Fibroblast of villous mesenchyme (primary cell): ENCODE data around the gene HOXB3. TPM values are rescaled to one million over a fixed set of nuclear protein-coding genes. Genes with fewer than 3 reads are reported as not detected.

Source experiments
- DNase-seq: peaks from one replicate; pipeline ENCODE4 v3.0.0-alpha.2; 2010; ENCODE audit warnings: low read depth
- H3K4me3 ChIP-seq: 2 replicates; pipeline ENCODE4 v1.5.1; 2011; ENCODE audit warnings: low read depth, mild to moderate bottlenecking, low read length
- total RNA-seq: library from RNA; depleted of rRNA; stranded (reverse); fragments of >200 nt; gene quantifications from 2 replicates; pipeline ENCODE4 v1.2.3, GENCODE V29; 2012
- TF ChIP-seq, protein P1 (sequence below): IDR thresholded peaks from 2 replicates; pipeline ENCODE4 v1.5.1; 2012; ENCODE audit warnings: low read depth, mild to moderate bottlenecking, low read length; ENCODE audit not compliant: insufficient read depth

HOXB3 gene
- total RNA-seq, 1 donor = 4.3 TPM

DNA sequence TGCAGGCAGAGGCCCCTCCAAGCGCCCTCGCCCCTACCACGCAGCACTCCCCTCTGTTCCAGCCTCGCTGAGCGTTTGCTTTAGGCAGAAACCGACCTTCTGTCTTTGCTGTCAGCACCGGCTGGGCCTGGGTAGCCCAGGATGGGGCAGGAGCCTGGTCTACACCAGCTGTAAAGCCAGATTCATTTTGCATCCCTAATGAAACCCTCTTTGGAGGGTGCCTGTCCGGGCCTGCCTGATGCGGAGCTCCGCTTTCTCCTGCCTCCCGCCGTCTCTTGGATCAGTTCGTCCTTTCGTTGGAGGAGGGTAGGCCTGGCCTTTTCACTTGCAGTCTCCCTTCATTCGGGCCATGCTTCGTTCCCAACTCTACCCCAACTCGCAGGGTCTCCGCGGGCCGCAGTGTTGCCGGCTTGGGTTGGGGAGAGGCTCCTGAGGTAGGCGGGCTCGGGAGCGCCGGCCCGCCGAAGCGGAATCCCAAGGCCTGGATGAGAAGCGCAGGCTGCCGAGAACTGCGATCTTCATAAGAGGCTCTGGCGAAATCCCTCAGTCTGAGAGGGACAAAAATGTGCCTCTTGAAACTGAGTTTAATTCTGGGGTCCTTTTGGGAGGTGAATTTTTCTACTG lies 29.9 kb upstream of the HOXB3 start:
- TF ChIP-seq, protein P1, sequence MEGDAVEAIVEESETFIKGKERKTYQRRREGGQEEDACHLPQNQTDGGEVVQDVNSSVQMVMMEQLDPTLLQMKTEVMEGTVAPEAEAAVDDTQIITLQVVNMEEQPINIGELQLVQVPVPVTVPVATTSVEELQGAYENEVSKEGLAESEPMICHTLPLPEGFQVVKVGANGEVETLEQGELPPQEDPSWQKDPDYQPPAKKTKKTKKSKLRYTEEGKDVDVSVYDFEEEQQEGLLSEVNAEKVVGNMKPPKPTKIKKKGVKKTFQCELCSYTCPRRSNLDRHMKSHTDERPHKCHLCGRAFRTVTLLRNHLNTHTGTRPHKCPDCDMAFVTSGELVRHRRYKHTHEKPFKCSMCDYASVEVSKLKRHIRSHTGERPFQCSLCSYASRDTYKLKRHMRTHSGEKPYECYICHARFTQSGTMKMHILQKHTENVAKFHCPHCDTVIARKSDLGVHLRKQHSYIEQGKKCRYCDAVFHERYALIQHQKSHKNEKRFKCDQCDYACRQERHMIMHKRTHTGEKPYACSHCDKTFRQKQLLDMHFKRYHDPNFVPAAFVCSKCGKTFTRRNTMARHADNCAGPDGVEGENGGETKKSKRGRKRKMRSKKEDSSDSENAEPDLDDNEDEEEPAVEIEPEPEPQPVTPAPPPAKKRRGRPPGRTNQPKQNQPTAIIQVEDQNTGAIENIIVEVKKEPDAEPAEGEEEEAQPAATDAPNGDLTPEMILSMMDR = no peak
- DNase-seq = no peak
- no peak overlapping the region for H3K4me3 ChIP-seq

DNA sequence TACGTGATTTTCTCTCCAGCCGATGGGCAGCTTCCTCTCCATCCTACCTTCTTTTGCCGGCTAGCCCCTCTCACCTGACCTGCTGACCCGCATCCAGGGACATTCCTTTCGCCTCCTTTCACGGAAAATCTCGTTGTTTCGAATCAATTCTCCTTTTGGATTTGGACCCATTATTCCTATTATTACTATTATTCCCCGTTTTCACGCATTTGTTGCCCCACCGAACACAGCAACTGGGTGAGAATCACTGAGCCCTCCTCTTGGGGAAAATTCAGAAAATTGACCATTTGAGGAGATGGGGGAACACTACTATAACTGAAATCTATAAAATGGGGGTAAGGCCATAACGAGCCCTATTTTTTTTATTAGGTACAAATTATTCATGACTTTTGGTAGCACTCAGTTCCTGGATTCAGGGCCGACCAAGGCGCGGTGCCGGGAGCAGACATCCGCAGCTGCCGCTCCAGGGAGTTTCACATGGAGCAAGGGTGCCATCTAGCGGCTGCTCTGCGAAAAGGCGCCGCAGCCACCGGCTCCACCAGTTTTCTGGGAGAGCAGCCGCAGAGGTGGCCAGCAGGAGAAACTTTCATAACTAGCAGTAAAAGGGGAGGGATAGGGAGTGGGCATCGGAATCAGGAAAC lies 28.3 kb upstream of the HOXB3 start:
- DNase-seq = peak; percentile 79
- TF ChIP-seq, protein P1 = peak; percentile 94
- no peak overlapping the region for H3K4me3 ChIP-seq

DNA sequence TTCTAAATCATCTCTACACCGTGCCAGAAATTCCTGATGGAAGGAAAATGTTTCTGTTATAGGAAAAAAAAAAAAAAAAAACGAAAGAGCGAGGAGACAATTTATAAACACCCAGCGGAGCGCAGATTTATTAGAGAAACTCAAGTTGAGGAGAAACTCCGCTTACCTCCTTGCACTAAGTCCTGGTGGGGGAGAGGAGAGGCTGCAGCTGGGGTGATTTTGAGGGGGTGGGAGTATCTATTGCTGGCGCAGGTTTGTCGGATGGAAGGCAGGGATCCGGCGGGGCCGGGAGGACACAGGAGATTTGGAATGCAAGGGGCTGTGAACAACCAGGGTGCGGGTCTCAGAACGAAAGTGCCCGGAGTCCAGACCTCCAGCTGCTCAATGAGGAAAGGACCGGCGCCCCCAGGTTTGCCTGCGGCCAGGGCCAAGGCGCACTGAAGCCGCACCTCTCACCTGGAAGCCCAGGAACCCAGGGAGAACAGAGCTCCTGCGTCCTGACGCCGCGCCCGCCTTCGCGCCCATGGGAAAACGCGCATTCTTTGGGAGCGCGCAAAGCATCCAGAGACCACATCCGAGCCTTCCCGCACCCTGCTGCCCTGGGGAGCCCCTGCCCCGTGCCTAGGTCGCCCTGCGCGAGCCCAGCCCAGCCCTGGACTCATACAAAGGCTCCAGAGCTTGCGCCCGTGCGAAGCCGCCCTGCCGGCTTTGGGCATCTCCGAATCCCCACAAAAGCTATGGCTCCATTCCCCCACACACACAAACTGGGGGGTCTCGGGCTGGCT lies 27.6 kb upstream of the HOXB3 start:
- TF ChIP-seq, protein P1 = no peak
- H3K4me3 ChIP-seq = no peak overlapping the region
- no peak for DNase-seq

DNA sequence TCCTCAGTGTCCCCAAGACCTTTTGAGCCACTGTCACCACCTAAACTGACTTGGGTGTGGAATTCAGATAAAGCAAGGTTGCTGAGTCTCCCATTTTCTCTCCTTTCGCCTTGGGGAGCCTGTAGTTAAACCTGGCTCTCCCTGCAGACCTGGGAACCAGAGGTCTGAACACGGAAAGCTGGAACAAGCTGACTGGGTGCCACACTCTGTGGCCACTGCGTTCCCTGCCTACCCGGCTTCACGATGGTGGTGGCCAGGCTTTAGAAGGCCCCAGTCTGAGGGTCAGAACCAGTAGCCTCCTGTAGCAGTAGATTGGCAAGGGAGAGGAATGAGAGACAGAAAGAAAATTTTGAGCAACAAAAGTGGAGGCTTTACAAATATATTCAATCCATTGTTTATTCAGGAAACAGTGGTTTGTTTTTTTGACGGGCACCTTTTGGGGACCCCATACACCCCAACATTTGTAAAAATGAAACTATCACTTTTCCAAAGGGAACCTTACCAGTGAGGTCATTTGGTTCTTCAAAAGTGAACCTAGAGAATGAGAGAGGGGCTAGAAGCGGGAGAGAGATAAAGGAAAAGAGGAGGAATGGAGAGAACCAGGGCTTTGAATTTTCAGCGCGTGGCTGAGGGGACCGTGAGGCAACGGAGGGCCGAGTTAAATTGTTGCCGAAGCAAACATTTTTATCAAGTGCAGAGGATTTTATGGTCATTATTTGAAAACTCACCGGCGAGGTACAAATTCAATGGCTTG lies 26.9 kb upstream of the HOXB3 start:
- H3K4me3 ChIP-seq = no peak overlapping the region
- DNase-seq = no peak
- TF ChIP-seq, protein P1 = no peak

DNA sequence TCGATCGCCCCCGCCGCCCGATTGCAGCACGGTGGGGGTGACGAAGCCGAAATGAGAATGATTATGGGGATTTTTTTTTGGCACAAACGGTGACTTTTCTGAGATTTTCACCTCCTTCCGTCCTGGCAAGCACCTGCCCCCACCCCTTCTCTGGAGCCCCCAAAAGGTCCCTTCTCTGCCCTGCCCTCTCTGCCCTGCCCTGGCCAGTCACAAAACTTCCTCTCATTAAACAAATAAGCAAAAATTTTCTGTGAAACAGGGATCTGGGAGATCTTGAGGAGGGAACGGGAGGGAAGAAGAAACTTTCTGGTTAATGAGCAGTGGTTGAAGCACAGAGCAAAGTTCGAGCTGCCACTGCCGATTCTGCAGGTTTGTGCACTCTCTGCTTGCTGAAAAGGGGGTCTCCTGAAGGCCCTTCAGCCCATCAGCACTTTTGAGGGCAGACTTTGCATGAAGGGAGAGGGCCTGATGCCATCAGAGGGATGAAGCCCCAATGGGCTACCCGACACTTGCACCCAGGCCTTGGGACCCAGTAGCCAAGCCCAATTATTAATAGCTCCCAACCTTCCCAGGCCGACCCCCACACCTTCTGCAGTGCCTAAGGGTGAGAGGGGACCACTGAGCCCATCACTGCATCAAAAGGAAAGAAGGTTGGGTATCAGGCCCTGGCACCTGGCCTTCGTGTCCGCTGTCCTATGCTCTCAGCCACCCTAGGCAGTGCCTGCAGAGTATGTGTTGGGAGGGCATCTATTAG lies 26.1 kb upstream of the HOXB3 start:
- DNase-seq = no peak
- no peak overlapping the region for H3K4me3 ChIP-seq
- TF ChIP-seq, protein P1 = no peak
